Measurements from ENCODE around the gene TRMT10B.

TRMT10B gene

GRCh38 chr9:37827483-37828165 is 74.0 kb downstream of the TRMT10B start:
- no peak for TF ChIP-seq CTCF (IDR thresholded peaks at IDR 0.05; ENCODE audit: low read depth, low read length, missing control alignments)
- H3K4me3 ChIP-seq (replicated peaks; ENCODE audit: low read depth, low read length), result no peak overlapping the region
- DNase-seq (ENCODE audit: extremely low read depth, low read depth), result no peak
